HG03342 (cell line): ENCODE measurements around the gene LAMA3.
"Not testable (repeated sequence)": the region's sequence is repeated elsewhere in the genome, so short reads cannot be mapped to it uniquely, and the experiment has no call there.

ENCODE experiments used
- ATAC-seq: cut with Tn5 transposase; IDR thresholded peaks from one replicate; pipeline ENCODE4 v1.9.1; 2021; ENCODE audit warnings: mild to moderate bottlenecking, moderate library complexity; ENCODE audit not compliant: unreplicated experiment

Gene LAMA3

DNA sequence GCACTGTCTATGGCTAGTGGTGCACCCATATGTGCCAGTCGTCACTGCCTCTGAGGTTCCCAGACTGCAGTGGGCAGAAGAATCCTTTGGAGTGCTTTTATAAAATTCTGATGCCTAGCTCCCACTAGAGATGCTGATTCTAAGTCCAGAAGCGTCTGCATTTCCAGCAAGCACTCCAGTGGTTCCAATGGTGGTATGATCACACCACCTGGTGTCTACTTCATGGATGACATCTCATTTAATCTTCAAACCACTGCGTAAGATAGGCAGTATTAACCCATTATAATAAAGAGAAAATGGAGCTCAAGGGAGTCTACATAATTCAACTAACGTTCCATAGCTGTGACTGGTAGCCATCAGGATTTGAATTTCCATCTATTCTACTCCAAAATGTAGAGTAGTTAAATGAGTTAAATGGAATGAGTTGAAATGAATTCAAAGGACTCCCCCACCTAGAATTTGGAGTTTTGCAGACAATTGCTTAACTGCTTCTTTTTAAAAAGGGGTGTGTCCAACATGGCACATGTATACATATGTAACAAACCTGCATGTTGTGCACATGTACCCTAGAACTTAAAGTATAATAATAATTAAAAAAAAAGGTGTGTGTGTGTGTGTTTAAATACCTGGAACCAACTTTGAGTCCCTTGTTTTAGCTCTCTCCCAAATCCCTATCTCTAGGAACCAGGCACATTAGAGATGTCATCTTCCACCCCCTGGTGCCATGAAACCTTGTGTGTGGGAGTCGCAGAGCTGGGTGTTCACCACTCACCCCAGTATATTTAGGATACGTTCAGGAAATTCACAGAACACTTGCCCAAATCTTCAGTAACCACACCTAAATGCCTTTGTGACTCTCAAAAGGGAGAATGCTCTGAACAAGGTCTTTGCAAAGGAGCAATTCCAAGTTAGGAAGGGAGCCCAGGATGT lies 14.1 kb downstream of the LAMA3 start:
- ATAC-seq, result no peak

DNA sequence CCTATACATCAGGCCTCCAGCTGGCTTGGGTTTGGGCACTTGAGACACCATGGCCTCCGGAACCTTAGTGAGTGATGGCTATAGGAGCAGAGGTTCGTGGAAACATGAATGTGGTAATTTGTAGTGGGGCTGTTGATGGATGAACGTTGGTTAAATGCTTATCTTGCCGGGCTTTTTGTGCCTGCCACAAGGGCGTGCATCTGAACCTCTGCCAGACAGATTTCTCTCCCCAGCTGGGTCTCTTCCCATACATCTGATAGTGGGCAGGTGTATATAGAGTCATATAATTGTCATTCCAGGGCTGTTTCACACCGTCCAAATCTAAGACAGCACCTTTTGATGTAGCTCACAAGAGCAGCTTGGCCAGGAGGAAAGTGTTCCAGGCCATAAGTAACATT lies 14.7 kb downstream of the LAMA3 start:
- no peak for ATAC-seq

DNA sequence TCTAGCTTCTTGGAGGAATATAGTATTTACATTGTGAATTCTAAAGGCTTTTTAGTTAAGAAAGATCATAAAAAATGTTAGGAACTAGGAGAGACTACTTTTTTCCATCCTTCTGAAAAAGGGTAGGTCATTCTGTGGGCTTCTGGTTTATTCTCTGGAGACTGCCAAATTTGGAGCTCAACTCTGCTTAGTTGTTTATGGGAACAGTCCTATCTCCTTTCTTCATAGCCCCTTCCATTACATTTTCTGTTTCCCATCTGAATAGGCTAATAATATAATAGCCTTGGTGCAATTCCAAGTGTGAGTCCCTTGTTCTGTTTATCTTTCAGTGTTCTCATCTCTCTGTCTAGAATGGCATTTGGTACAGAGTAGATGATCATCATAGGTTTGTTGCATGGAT lies 15.6 kb downstream of the LAMA3 start:
- no peak for ATAC-seq

DNA sequence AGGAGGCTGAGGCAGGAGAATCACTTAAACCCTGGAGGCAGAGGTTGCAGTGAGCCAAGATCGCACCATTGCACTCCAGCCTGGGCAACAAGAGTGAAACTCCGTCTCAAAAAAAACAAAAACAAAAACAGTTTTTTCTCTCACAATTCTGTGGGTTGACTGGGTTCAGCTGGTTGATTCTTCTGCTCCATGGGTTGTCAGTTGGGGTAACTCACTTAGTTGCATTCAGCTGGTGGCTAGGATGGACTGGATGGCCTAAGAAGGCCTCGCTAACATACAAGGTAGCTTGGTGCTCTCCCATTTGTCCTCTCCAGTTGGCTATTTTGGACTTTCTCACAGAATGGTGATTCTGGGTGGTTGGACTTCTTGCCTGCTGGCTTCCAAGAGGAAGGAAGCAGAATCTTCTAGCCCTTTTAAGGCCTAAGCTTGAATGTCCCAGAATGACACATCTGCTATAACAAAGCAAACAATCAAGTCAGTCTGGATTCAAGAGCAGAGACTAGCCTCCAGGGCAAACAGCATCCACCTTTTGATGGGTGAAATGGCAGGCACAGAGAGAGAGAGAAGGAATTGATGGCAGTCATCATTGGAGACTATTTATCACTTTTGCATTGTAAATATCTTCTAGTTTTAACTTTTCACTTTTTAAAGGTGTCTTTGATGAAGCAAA lies 17.9 kb downstream of the LAMA3 start:
- no peak for ATAC-seq

DNA sequence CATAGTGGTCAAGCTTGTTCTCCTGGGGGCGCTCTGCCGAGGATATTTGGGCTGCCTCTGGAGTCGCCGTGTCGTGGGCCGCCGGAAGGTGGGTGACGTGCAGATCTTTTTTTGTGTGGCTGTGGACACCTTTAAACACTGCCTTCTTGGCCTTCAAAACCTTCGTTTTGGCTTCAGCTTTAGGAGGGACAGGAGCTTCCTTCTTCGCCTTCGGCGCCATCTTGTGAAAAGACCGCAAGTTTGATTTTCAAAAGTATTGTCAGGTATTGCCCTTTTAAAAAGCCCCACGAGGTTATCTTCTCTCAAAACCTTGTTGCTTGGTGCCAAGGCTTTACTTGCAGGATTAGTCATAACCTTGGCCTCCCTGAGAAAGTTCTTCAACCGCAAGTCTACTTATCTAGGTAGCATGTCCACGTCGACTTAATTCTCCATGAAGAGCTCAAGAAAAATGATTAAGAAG lies 20.8 kb downstream of the LAMA3 start:
- no peak for ATAC-seq

DNA sequence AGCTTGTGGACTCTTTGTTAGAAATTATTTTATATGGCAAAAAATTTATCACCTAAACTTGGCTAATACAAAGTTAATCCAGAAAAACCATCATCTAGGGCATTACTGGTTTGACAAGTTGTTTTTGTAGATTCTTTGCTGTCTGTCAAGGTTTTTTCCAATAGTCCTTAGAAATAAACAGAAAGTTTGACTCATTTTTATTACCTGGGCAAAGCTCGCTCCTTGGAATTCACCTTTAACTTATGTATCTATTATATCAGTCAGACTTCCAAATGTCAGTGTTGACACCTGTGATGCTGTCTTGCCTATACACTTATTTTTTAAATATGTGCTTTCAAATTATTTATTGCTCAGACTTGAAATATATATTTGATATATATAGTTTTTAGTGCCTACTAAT lies 21.7 kb downstream of the LAMA3 start:
- ATAC-seq, result no peak

DNA sequence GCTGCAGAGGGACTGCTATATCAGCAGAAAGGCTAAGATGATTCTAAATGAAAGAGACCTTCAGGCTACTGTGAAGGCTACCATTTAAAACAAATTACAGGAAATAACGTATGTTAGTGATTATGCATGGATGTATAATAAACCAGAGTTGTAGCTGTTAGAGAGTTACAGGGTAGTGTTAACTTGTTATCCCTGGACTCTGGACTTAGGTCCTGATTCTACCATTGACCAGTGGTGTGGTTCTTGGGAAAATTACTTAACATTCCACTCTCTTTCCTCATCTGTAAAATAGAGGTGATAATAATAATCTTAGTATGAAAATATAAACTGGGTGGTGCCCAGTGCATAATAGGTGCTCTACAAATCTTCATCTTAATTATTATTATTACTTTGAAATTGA lies 22.2 kb downstream of the LAMA3 start:
- no peak for ATAC-seq

DNA sequence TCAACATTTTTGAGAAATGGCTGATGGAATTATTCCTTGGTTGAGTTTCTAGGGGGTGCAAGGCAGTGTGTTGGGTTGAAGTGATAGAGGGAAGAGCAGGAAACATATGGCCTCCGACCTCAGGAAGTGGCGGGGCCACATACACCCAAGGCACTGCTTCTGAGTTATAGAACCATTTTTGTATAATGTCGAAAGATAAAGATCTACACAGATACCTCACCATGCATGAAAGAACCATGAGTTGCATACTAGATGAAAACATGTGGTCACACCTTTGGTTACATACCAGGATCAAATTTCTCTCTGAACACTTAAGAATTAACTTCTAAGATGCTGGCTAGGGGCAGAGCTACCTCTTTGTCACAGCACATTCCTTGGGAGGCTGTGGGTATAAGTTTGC lies 23.2 kb downstream of the LAMA3 start:
- ATAC-seq, result no peak

DNA sequence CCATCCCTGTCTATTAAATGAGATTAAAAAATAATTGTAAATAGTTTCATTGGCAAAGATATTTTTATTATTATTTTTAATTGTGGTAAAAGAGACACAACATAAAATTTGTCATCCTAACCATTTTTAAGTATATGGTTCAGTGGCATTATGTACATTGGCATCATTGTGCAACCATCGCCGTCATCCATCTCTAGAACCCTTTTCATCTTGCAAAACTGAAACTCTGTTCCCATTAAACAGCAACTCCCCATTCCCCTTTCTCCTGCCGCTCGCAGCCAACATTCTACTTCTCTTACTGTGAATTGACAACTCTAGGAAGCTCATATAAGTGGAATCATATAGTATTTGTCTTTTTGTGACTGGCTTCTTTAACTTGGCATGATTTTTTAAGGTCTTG lies 25.3 kb downstream of the LAMA3 start:
- no peak for ATAC-seq

DNA sequence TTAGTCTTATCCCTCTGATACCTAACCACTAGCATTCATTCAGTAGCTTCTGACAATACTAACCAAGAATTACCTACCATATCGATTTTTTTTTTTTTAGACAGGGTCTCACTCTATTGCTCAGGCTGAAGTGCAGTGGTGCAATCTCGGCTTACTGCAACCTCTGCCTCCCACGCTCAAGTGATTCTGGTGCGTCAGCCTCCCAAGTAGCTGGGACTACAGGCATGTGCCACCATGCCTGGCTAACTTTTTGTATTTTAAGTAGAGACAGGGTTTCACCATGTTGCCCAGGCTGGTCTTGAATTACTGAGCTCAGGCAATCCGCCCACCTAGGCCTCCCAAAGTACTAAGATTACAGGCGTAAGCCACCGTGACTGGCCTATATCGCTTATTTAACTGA lies 26.8 kb downstream of the LAMA3 start:
- ATAC-seq, result not testable (repeated sequence)

DNA sequence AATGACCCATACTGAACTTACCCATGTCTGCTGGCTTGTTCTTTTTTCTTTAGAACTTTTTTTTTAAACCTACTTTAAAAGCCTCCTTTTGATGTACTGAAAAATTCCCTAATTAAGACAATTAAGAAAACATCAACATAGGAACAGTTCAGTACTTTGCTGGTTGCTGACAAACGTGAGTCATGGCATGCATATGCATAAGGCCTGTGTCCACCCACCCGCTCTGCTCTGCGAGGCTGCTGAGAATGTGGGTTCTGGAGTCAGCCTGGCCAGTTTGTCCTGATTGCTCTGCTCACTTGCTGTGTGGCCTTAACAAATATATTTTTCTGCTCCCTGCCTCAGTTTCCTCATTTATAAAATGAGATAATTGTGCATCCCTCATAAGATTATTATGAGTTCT lies 27.3 kb downstream of the LAMA3 start:
- no peak for ATAC-seq

DNA sequence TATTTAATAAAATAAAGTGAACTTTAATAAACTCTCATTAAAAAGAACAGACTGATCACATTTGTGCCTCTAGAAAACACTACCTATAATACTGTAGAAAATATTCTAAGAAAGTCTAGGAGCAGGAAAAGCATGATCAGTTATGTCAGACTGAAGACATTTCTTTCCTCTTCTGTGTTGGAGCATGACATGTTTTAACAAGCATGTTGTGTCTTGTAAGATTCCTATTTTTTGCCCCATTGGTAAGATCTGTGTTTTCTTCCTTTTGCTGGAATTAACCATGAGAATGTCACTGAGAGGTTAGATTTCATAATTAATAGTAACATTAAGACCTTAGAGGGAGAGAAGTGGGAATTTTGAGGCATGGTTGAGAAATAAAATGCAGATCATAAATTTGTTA lies 27.7 kb downstream of the LAMA3 start:
- ATAC-seq, result no peak

DNA sequence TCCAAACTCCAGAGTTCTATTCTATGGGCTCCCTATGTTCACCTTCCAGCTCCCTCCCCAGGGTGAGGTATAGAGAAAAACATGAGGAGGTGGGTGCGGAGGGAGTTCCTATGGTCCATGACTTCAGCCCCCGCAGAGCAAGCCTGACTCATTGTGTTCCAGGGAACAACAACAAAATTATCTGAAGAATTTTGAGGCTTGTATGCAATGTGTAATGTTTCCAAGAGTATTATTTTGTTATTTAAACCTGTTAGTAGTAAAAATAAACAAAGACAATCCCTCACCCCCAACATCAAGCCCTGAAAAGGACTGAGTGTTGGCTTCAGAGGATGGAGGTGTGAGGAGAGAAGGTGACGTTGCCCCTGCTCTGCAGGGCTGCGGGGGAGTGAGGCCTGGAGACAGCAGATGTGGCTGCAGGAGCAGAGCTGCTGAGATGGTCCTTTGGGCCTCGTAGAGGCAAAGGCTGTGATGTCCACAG lies 29.0 kb downstream of the LAMA3 start:
- ATAC-seq, result no peak

DNA sequence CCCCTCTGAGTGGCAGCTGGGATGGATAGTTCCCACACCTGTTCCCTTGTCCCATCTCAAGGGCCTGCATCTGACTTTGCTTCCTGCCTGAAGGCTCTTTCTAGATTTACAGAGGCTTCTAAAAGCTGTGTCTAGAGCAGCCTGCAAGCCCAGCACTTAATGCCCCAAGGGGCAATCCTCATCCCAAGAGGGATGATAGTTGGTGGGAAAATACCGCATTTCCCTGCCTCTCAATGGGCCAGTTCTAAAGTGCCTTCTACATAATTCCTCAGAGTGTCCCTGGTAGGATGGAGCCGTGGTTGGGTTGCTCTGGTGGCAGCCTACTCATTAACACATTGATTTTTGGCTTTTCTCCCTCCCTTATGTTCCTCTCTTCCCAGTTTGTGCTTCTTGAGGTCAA lies 29.5 kb downstream of the LAMA3 start:
- ATAC-seq, result no peak

DNA sequence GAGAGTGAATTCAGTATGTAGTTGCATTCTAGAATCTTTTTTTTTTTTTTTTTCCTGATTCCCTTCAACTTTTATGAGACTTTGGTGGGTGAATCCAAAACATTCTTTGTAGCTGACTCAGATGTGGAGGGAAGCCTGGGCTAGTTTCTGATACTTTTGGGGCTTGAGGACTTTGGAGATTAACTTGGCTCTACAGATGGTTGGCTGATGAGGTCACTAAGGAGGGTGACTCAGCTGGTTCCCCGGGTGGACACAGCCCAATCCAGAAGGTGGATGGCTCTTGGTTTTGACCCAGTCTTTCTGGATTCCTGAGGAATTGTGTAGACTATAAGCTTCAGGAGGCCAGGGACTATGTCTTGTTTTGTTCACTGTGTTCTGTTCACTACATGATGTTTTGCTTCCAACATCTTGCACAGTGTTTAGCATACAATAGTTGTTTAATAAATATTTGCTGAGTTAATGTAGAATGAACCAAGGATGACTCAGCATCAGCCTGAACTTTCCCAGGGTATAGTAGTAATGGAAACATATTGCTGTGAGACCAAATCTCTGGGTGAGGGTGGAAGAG lies 30.5 kb downstream of the LAMA3 start:
- no peak for ATAC-seq

DNA sequence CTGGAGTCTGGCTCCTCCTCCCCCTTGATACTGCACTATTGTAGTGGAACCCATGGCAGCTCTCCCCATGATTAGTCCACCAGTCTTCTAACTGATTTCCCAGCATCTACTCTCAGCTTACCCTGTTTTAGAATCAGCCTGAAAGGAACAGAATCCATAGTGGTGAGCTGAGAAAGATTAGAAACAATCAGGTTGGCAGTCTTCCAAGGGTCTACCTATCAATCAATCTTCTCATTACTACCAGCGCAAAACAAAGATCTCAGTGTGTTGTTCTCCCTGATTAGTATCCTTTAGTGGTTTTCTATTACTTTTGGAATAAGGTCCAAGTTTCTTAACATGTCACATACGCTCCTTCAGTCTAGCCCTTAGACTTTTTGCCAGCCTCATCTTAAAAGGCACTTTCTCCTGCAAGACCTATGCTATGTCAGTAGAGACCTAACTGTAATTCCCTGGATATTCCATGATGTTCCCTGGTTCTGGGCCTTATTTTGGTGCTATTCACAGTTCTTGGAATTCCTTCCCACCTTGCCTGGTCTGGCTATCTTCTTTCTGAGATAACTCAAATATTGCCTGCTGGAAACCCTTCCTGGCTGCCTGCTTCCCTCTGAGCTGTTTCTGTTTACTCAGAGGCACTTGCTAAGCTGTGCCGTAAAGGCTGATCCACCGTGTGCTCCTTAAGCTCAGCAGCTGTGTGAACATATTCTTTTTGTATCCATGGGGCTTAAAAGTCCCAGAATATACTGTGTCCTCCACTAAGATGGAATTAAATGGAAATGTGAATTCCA lies 32.6 kb downstream of the LAMA3 start:
- no peak for ATAC-seq

DNA sequence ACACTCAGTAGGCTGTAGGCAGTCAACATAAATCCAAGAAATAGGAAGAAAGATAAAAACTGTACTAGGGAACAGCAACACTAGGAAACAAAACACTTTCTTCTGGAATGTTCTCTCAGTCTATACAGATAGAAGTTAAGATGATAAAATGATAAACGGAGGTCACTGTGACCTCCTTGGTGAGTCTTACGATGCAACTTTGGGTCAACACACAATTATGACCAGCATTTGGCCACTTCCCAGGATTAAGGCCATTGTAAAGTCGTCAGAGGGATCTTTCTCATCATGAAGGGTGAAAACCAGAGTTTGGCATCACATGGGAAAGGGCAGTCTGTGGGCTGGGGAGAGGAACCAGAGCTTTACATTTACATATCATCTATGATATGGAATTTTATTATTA lies 33.4 kb downstream of the LAMA3 start:
- ATAC-seq, result no peak

DNA sequence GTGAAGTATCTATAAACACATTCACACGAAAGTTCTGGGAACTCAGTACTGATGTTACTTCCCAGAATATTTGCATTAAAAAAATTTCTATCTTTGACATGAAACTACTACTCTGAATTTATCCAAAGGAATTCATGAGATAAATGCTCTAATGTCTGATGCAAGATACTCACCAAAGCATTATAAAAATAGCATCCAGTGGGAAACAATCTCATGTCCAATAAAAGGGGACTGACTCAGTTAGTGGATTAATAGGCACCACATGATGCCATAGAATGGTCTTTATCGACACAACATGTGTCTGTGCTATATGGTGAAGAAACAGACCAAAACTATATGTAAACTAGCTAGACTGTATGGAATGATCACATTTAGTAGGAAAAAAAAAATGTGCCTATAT lies 33.9 kb downstream of the LAMA3 start:
- ATAC-seq, result no peak

DNA sequence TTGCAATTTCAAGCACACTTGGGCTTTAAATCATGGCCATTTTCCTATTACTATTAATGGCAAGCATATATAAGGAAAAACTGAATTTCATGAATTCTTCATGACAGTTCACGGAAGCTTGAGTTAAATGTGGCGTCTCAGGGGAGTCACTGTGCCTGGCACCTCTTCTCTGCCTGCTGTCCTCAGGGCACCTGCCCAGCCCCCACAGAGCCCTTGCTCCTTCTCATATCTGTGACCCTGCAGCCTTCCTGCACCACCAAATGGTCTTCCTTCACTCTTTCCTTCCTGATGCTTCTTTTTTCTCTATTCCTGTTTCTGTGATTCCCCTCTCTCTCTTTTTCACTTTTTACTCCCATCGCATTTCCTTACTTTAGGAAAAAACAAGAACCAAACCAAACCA lies 35.4 kb downstream of the LAMA3 start:
- no peak for ATAC-seq

DNA sequence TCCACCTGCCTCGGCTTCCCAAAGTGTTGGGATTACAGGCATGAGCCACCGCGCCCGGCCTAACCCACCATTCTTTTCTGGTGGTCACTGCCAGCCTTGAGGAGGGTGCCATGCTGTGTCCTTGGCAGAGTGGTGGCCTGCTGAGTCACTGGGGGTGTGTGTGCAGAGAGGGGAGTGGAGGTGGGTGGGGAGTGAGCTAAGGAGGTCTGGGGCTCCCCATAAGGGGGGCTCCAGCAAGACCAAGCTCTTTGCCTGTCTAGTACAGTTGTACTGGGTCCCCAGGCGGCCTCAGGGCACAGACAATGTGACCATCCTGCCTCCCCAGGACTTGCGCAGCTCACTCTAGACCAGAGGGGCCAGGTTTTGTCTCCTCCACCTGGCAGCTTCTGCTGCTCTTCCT lies 36.1 kb downstream of the LAMA3 start:
- no peak for ATAC-seq
